Lung (tissue), 12 donors: ENCODE results near the gene TMEM244. TPM values are rescaled to one million over a fixed set of nuclear protein-coding genes. Genes with fewer than 3 reads are reported as not detected.

Source experiments
- ATAC-seq: fragments of 200-7000 bp; cut with Tn5 transposase; one replicate; pipeline ENCODE4 v1.9.1; 2020; ENCODE audit warnings: moderate number of reproducible peaks; ENCODE audit not compliant: insufficient read depth, low FRiP score
- DNase-seq, 3 donors: peaks; one replicate each; pipeline ENCODE4 v3.0.0-alpha.2; 2013 to 2017
- H3K27ac ChIP-seq, 2 donors: one replicate each; pipeline ENCODE4 v1.5.1; 2013; ENCODE audit warnings: mild to moderate bottlenecking in 2 of 2, moderate library complexity in 2 of 2, control low read depth in 1 of 2, inconsistent platforms in 1 of 2, low read depth in 1 of 2, low read length in 1 of 2
- H3K27me3 ChIP-seq, 3 donors: one replicate each; pipeline ENCODE4 v1.5.1; 2013; ENCODE audit warnings: low read length in 2 of 3; ENCODE audit not compliant: control insufficient read depth in 3 of 3, insufficient read depth in 3 of 3
- H3K36me3 ChIP-seq, 4 donors: one replicate each; pipeline ENCODE4 v1.5.1; 2013; ENCODE audit warnings: low read length in 4 of 4, mild to moderate bottlenecking in 1 of 4, moderate library complexity in 1 of 4; ENCODE audit not compliant: control insufficient read depth in 4 of 4, insufficient read depth in 4 of 4
- H3K4me1 ChIP-seq, 5 donors: one replicate each; pipeline ENCODE4 v1.5.1; 2013; ENCODE audit warnings: low read length in 5 of 5, mild to moderate bottlenecking in 2 of 5, moderate library complexity in 1 of 5; ENCODE audit not compliant: control insufficient read depth in 5 of 5, insufficient read depth in 5 of 5
- H3K4me3 ChIP-seq: one replicate; pipeline ENCODE4 v1.5.1; 2013; ENCODE audit warnings: mild to moderate bottlenecking, control low read depth, moderate library complexity
- H3K9ac ChIP-seq, 2 donors: one replicate each; pipeline ENCODE4 v1.5.1; 2013; ENCODE audit warnings: low read length in 2 of 2, control low read depth in 1 of 2; ENCODE audit not compliant: insufficient read depth in 1 of 2
- H3K9me3 ChIP-seq, 4 donors: one replicate each; pipeline ENCODE4 v1.5.1; 2013; ENCODE audit warnings: low read length in 3 of 4, mild to moderate bottlenecking in 1 of 4, moderate library complexity in 1 of 4; ENCODE audit not compliant: control insufficient read depth in 4 of 4, insufficient read depth in 3 of 4
- WGBS, 2 donors: extraction: QIAGEN DNeasy Blood & Tissue Kit; methylation state at CpG; one replicate each; pipeline ENCODE4 v1.1.7; 2013; 5-methylcytosine and 5-hydroxymethylcytosine counted together
- polyA plus RNA-seq, 2 donors: library from polyadenylated mRNA; stranded (reverse); fragments of 200-250 nt; gene quantifications; one replicate each; pipeline ENCODE4 v1.2.1, GENCODE V29; 2013
- total RNA-seq, 2 donors: library from RNA; depleted of rRNA in 1 of 2; stranded (reverse); fragments of >200 nt in 1 of 2; gene quantifications; one replicate each; pipeline ENCODE4 v1.2.1, GENCODE V29; 2014 to 2021
- TF ChIP-seq, protein P1 (sequence below): IDR thresholded peaks from 2 replicates; pipeline ENCODE4 v1.5.1; 2012; ENCODE audit warnings: mild to moderate bottlenecking; ENCODE audit errors: control extremely low read depth, extremely low read depth
- donor health status: control.
- donor health status: control.
- donor health status: Bipolar disorder and iron deficiency.
- donor health status: healthy.
- donor health status: DM: yes; HTN: yes; CAD: no.

Gene TMEM244
- total and polyA plus RNA-seq, 4 donors, result not detected

DNA sequence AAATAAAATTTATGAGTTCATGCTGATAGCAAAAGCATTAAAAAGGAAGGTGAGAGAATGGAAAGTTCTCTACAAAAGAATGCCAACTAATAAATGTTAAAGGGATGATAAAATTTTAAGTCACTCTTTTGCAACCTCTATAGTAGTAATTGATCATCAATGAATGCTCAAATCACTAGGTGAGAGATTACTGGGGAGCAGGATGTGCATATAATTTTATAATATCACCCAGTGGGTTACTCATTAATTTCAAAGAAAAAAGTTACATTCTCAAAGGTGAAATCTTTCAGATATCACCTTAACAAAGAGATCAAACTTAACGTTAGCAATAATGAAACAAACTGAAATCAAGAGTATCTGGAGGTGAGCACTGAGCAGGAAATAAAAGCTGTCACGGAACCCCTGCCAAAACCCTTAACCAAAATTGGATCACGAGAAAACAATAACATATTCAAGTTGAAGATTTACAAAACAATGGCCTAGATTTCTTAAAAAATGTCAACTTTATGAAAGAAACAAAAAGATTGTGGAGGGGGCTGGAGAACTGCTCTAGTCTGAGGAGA, 45.5 kb upstream of the TMEM244 start:
- H3K36me3 ChIP-seq, result no peaks in the 10 kb centered on the region
- WGBS, 2 donors, result 70 to 81% methylated on average over 3 of the region's 3 CpGs
- DNase-seq (no peak), ATAC-seq (no peak)
- H3K27me3 ChIP-seq, result no peaks in the 10 kb centered on the region
- H3K4me1 ChIP-seq, result no peaks in the 10 kb centered on the region
- no peak overlapping the region for H3K9ac ChIP-seq
- H3K9me3 ChIP-seq, result peaks cover 0 to 7% (median 0%) of the 10 kb centered on the region in 4 donors
- TF ChIP-seq, protein P1, sequence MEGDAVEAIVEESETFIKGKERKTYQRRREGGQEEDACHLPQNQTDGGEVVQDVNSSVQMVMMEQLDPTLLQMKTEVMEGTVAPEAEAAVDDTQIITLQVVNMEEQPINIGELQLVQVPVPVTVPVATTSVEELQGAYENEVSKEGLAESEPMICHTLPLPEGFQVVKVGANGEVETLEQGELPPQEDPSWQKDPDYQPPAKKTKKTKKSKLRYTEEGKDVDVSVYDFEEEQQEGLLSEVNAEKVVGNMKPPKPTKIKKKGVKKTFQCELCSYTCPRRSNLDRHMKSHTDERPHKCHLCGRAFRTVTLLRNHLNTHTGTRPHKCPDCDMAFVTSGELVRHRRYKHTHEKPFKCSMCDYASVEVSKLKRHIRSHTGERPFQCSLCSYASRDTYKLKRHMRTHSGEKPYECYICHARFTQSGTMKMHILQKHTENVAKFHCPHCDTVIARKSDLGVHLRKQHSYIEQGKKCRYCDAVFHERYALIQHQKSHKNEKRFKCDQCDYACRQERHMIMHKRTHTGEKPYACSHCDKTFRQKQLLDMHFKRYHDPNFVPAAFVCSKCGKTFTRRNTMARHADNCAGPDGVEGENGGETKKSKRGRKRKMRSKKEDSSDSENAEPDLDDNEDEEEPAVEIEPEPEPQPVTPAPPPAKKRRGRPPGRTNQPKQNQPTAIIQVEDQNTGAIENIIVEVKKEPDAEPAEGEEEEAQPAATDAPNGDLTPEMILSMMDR, result no peak
- H3K4me3 ChIP-seq, result no peak overlapping the region
- no peak overlapping the region for H3K27ac ChIP-seq

DNA sequence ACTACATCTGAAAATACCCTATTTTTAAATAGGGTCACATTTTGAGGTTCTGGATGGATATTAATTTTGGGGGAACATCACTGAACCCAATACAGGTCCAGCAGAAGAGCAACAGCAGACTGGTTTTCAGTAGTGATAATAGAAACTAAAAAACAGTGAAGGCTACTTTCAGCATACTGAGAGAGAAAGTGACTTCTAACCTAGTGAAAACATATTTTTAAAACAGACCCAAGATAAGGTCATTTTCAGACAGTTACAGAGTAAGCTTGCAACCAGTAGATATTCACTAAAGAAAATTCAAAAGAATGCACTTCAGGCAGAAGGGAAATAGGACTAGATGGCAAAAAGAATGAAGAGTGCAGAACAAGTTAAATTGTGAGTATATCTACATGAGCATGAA, 42.0 kb upstream of the TMEM244 start:
- ATAC-seq (no peak), DNase-seq (no peak)
- Histone ChIP-seq H3K27ac (no peak overlapping the region), H3K27me3 (no peaks in the 10 kb centered on the region), H3K36me3 (no peaks in the 10 kb centered on the region), H3K9me3 (peaks cover 0 to 4% (median 0%) of the 10 kb centered on the region in 4 donors), H3K4me1 (no peaks in the 10 kb centered on the region), H3K4me3 (no peak overlapping the region), H3K9ac (no peak overlapping the region)
- TF ChIP-seq, protein P1, result no peak

DNA sequence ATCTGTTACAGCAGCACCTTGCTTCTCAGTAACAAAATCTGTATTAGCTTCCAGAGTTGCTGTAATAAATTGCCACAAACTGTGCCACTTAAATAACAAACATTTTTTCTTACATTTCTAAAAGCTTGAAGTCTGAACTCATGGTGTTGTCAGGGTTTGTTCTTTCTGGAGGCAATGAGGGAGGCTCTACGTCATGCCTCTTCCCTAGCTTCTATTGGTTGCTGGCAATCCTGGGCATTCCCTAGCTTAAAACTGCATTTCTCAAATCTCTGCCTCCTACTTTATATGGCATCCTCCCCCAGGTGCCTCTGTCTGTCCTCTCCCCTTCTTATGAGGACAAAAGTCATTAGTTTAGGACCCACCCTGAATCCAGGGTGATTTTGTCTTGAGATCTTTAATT, 41.6 kb upstream of the TMEM244 start:
- Histone ChIP-seq H3K9me3 (peaks cover 0 to 4% (median 0%) of the 10 kb centered on the region in 4 donors), H3K4me1 (no peaks in the 10 kb centered on the region), H3K36me3 (no peaks in the 10 kb centered on the region), H3K27me3 (no peaks in the 10 kb centered on the region), H3K4me3 (no peak overlapping the region), H3K27ac (no peak overlapping the region), H3K9ac (no peak overlapping the region)
- TF ChIP-seq, protein P1, result no peak
- ATAC-seq (no peak), DNase-seq (no peak)
- WGBS, 2 donors, result 89 to 95% methylated on average over 1 of the region's 1 CpG

DNA sequence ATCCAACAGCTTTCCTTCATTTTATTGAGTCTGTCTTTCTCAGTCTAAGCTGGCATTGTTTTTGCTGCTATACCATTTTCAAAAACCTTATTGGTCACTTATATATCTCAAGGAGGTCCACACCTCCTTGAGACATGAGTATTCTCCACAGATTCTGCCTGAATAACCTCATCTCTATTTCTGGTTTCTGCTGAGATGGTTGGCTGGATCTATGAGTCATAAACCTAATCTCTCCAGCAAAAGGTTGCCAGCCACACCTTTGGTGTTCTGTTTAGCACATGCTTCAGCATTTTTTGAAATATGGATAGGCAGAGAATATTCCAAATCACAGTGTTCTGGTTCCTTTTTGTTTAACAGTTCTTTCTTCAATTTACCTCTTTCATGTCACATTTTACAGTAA, 40.8 kb upstream of the TMEM244 start:
- no peak for ATAC-seq

More for the DNA sequence above, 40.8 kb upstream of the TMEM244 start:
- H3K27ac ChIP-seq, result no peak overlapping the region
- peaks cover 0 to 4% (median 0%) of the 10 kb centered on the region in 4 donors for H3K9me3 ChIP-seq
- TF ChIP-seq, protein P1, result no peak
- H3K27me3 ChIP-seq, result no peaks in the 10 kb centered on the region
- H3K4me1 ChIP-seq, result no peaks in the 10 kb centered on the region
- DNase-seq, result no peak
- H3K9ac ChIP-seq, result no peak overlapping the region
- no peaks in the 10 kb centered on the region for H3K36me3 ChIP-seq
- no peak overlapping the region for H3K4me3 ChIP-seq
